Epidermal melanocyte (primary cell): ENCODE results near the gene TENT5C.

Source experiments
- DNase-seq: peaks from one replicate; pipeline ENCODE4 v3.0.0; 2011; ENCODE audit warnings: low spot score; ENCODE audit not compliant: insufficient read length

Gene TENT5C

DNA sequence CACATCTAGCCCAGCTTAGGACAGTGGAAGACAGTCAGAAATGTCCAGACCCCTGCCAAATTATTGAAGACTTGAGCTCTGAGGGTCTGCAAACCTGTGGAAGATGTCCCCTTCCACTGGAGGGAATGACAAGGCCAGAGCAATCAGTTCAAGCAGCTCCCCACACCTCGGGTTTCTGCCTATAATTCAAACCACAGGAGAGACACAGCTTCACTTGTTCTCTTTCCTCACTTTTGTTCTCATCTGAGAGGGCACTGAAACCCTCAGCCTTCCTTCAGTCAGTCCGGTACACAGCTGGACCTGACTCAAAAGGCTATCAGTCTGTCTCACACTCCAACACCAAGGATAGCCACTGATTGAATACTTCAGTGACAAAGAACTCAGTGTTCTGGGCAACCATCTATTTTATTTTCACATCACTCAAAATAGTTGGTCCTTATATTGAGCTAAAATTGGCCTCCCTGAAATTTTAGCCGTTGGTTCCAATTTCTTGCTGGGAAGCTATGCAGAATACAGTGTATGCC is 70.1 kb downstream of the TENT5C start:
- DNase-seq, result no peak

GRCh38 chr1:117676615-117677130 is 70.8 kb downstream of the TENT5C start:
- no peak for DNase-seq
